ENCODE data around the gene CACNA1A.
A peak's percentile ranks its signal among the peaks of the same experiment; 100 is the strongest.

The CACNA1A gene

GRCh38 chr19:13301627-13302334 lies 204.5 kb downstream of the CACNA1A start:
- no peak for DNase-seq

GRCh38 chr19:13300421-13301030 lies 205.8 kb downstream of the CACNA1A start:
- DNase-seq: no peak

GRCh38 chr19:13299838-13300237 lies 206.4 kb downstream of the CACNA1A start:
- DNase-seq: no peak

- no peak for DNase-seq
Observed at GRCh38 chr19:13298565-13299481, 207.5 kb downstream of the CACNA1A start.

- DNase-seq: no peak
Observed at GRCh38 chr19:13297023-13297422, 209.3 kb downstream of the CACNA1A start.

- no peak for DNase-seq
Observed at GRCh38 chr19:13294812-13295567, 211.3 kb downstream of the CACNA1A start.

- no peak for DNase-seq
Observed at GRCh38 chr19:13291913-13292312, 214.4 kb downstream of the CACNA1A start.

- no peak for DNase-seq
Observed at GRCh38 chr19:13290741-13291140, 215.5 kb downstream of the CACNA1A start.

GRCh38 chr19:13289295-13289694 lies 217.0 kb downstream of the CACNA1A start:
- DNase-seq: no peak

GRCh38 chr19:13286195-13286985 lies 219.9 kb downstream of the CACNA1A start:
- no peak for DNase-seq

GRCh38 chr19:13284929-13285928 lies 221.1 kb downstream of the CACNA1A start:
- no peak for DNase-seq

- DNase-seq: no peak
Observed at GRCh38 chr19:13283871-13284270, 222.4 kb downstream of the CACNA1A start.

GRCh38 chr19:13282486-13283065 lies 223.7 kb downstream of the CACNA1A start:
- DNase-seq: no peak

- no peak for DNase-seq
Observed at GRCh38 chr19:13281567-13282291, 224.6 kb downstream of the CACNA1A start.

- peak; percentile 89 for DNase-seq
Observed at GRCh38 chr19:13277104-13277809, 229.0 kb downstream of the CACNA1A start.

- peak; percentile 39 for DNase-seq
Observed at GRCh38 chr19:13275016-13275722, 231.1 kb downstream of the CACNA1A start.

- no peak for DNase-seq
Observed at GRCh38 chr19:13270514-13271105, 235.7 kb downstream of the CACNA1A start.

- DNase-seq: no peak
Observed at GRCh38 chr19:13269348-13269747, 236.9 kb downstream of the CACNA1A start.

All from CD4-positive, alpha-beta T cell treated with Interleukin-10 for 1 hour (primary cell).